Progenitor cell of endocrine pancreas (in vitro differentiated cells): Measurements from ENCODE around the gene APOM. TPM values are rescaled to one million over a fixed set of nuclear protein-coding genes. Genes with fewer than 3 reads are reported as not detected.

ENCODE experiments used
- DNase-seq: peaks from one replicate; pipeline ENCODE4 v3.0.0; 2021; ENCODE audit warnings: low spot score; ENCODE audit not compliant: unreplicated experiment
- H3K27ac Mint-ChIP-seq: 2 replicates; pipeline ENCODE4 v1.8.0; 2021; ENCODE audit warnings: mild to moderate bottlenecking, moderate library complexity, mixed read lengths
- H3K27me3 Mint-ChIP-seq: 2 replicates; pipeline ENCODE4 v1.8.0; 2021; ENCODE audit warnings: mixed read lengths
- H3K36me3 Mint-ChIP-seq: 2 replicates; pipeline ENCODE4 v1.8.0; 2022; ENCODE audit warnings: mixed read lengths; ENCODE audit not compliant: insufficient read depth
- H3K4me1 Mint-ChIP-seq: 2 replicates; pipeline ENCODE4 v1.8.0; 2021; ENCODE audit warnings: low read depth, mixed read lengths
- H3K4me3 Mint-ChIP-seq: 2 replicates; pipeline ENCODE4 v1.8.0; 2021; ENCODE audit warnings: low read depth, mild to moderate bottlenecking, moderate library complexity, mixed read lengths
- H3K9me3 Mint-ChIP-seq: 2 replicates; pipeline ENCODE4 v1.8.0; 2021; ENCODE audit warnings: low read depth, mixed read lengths
- CTCF ChIP-seq: fragments of 200-600 bp; sonication (generic); IDR thresholded peaks from one replicate; pipeline ENCODE4 v1.5.0; 2021; ENCODE audit warnings: antibody characterized with exemption, mild to moderate bottlenecking; ENCODE audit not compliant: unreplicated experiment
- total RNA-seq: library from RNA; stranded (reverse); gene quantifications from 2 replicates; pipeline ENCODE4 v1.2.1, GENCODE V29; 2021

The APOM gene
- total RNA-seq, 1 donor from 2014 or later: 7.1 TPM

- H3K36me3 Mint-ChIP-seq: peaks cover 5% of the 10 kb centered on the region
- peak overlapping the region; percentile 16 for H3K4me3 Mint-ChIP-seq
- H3K9me3 Mint-ChIP-seq: no peaks in the 10 kb centered on the region
- H3K4me1 Mint-ChIP-seq: peaks cover 53% of the 10 kb centered on the region
- H3K27me3 Mint-ChIP-seq: no peaks in the 10 kb centered on the region
- no peak overlapping the region for H3K27ac Mint-ChIP-seq
- no peak for TF ChIP-seq CTCF
- DNase-seq: no peak
These were observed 1.9 kb downstream of the APOM start for GRCh38 chr6:31657406-31658157.

GRCh38 chr6:31658158-31658688 lies 2.5 kb downstream of the APOM start:
- H3K27ac Mint-ChIP-seq: peak overlapping the region; percentile 81
- TF ChIP-seq CTCF: no peak
- peaks cover 7% of the 10 kb centered on the region for H3K36me3 Mint-ChIP-seq
- H3K27me3 Mint-ChIP-seq: no peaks in the 10 kb centered on the region
- no peaks in the 10 kb centered on the region for H3K9me3 Mint-ChIP-seq
- H3K4me1 Mint-ChIP-seq: peaks cover 52% of the 10 kb centered on the region
- peak overlapping the region; percentile 49 for H3K4me3 Mint-ChIP-seq
- no peak for DNase-seq

- TF ChIP-seq CTCF: no peak
- peaks cover 7% of the 10 kb centered on the region for H3K36me3 Mint-ChIP-seq
- peak overlapping the region; percentile 96 for H3K27ac Mint-ChIP-seq
- H3K4me3 Mint-ChIP-seq: peak overlapping the region; percentile 88
- no peaks in the 10 kb centered on the region for H3K9me3 Mint-ChIP-seq
- H3K4me1 Mint-ChIP-seq: peaks cover 57% of the 10 kb centered on the region
- no peaks in the 10 kb centered on the region for H3K27me3 Mint-ChIP-seq
- no peak for DNase-seq
These were observed 3.4 kb downstream of the APOM start for GRCh38 chr6:31658983-31659648.

- no peaks in the 10 kb centered on the region for H3K9me3 Mint-ChIP-seq
- peak overlapping the region; percentile 88 for H3K4me3 Mint-ChIP-seq
- TF ChIP-seq CTCF: no peak
- peak overlapping the region; percentile 96 for H3K27ac Mint-ChIP-seq
- H3K36me3 Mint-ChIP-seq: peaks cover 7% of the 10 kb centered on the region
- peaks cover 64% of the 10 kb centered on the region for H3K4me1 Mint-ChIP-seq
- DNase-seq: no peak
- no peaks in the 10 kb centered on the region for H3K27me3 Mint-ChIP-seq
These were observed 4.1 kb downstream of the APOM start for GRCh38 chr6:31659649-31660380.
